Measurements from ENCODE around the gene DBN1.

The DBN1 gene

DNA sequence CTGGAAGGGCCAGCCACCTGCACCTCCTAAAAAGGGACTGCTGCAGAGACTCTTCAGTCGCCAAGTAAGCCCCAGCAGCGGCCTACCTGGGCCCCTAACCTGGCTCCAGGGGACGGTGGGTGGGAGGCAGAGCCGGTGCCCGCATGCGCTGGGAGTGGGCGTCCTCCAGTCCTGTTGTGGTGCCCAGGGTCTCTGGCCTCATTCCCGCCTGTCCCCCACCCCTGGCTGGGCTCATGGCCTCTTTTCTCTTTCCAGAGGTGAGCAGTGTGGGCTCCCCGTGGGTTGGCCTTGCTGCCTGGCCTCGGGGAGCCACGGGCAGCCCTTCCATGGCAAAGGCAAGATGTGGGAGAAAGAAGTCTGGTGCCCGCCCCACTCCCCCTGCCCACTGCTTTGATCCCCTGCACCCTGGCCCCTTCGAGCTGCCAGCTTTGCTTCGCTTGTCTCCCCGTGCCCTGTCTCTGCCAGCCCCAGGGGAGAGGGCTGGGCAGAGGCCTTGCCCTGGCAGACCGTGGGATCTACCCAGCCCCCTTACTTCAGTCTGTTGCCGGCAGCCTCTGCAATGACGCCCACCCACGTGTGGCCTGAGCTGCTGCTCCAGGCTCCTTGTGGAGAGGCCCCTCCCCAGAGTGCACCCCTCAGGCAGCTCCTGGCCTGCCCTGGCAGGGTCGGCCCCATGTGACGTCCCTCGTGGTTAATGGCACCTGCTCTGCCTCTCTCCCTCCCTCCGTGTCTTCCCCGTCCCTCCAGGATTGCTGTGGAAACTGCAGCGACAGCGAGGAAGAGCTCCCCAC lies 32.2 kb downstream of the DBN1 start:
- DNase-seq: no peak

DNA sequence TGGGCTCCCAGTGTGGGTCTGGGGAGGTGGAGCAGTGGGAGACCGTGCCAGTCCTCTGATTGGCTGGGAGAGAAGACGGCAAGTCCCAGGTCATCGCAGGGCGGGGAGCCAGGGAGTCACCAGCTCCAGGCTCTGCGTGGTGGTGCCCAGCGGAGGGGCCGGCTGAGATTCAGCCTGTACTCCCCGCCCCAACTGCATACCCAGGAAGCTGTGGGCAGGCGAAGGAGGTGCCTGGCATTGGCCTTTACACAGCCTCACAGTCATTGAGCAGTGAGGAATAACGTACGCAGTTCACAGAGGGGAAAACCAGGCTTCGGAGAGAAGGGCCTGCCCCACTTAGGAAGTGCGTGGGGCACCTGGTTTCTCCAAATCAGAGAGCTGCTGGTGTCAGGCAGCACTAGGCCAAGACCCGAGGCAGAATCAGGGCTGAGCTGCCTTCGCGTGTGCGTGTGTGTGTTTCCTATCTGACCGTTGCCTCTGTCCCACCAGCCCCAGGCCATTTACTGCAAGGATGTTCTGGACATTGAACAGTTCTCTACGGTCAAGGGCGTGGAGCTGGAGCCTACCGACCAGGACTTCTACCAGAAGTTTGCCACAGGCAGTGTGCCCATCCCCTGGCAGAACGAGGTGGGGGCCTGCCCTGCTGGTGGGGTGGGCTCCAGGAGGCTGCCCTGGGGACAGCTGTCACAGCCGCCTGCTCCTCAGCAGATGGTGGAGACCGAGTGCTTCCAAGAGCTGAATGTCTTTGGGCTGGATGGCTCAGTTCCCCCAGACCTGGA lies 33.0 kb downstream of the DBN1 start:
- no peak for DNase-seq

DNA sequence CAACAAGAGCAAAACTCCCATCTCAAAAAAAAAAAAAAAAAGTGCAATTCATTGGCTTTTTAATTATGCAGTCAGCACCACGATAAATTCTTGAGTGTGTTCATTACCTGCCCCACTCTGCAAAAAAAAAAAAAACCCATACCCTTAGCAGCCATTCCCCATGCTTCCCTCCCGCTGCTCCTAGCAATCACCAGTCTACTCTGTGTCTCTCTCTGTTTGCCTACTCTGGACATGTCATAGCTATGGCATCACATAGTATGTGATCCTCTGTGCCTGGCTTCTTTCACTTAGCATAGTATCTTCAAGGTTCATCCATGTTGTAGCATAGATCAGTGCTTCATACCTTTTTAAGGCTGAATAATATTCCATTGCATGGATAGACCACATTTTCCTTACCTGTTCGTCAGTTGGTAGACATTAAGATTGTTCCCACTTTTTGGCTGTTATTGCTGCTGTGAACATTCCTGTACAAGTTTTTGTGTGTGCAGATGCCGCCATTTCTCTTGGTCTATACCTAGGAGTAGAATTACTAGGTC lies 33.8 kb downstream of the DBN1 start:
- no peak for DNase-seq

DNA sequence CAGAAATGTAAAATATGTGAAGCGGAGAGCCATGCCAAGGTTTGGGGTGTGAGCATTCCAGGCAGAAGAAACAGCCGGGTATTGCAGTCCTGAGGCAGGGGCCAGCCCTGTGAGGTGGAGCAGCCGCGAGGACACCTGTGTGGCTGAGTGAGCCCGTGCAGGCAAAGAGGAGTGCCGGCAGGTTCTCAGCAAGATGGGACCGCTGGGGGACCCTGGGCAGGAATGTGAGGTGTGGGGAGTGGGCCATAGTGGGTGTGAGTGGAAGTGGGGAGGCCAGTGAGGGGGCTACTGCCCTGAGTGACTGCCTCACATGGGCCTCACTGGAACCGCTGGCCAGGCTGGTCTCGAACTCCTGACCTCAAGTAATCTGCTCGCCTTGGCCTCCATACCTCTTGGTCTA lies 35.0 kb downstream of the DBN1 start:
- no peak for DNase-seq

DNA sequence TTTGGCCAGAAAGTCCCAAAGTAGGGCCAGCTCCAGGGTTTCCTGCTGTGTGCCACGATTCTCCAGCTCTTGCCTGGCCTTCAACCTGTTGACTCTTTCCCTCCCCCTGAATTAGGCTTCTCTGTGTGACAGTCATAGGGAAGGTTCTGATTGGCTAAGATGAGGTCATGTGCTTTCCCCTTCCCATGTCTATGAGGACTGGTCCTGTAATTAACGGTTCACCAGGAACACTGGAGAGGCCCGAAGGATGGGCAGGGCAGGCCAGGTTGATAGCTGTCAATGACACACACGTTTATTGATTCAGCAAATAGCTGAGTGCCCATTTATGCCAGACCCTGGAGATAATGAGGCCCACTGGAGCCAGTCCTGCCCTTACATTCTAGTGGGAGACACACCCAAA lies 35.8 kb downstream of the DBN1 start:
- DNase-seq: no peak

DNA sequence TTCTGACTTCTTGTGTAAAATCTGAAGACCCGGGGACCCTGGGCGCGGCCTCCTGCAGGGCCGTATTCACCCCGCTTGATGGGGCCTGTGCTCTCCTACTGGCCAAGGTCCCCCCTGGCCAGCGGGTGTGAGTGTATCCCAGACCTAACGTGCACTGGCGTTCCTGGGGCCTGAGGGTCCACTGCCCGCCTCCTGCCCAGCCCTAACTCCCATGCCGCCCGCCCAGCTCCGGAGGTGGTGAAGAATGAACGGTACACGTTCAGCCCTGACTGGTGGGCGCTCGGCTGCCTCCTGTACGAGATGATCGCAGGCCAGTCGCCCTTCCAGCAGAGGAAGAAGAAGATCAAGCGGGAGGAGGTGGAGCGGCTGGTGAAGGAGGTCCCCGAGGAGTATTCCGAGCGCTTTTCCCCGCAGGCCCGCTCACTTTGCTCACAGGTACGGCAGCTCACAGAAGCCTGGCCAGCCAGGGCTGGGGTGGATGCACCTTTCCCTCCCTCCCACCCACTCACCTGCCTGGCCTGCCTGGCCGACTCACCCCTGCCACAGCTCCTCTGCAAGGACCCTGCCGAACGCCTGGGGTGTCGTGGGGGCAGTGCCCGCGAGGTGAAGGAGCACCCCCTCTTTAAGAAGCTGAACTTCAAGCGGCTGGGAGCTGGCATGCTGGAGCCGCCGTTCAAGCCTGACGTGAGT lies 37.4 kb downstream of the DBN1 start:
- no peak for DNase-seq

DNA sequence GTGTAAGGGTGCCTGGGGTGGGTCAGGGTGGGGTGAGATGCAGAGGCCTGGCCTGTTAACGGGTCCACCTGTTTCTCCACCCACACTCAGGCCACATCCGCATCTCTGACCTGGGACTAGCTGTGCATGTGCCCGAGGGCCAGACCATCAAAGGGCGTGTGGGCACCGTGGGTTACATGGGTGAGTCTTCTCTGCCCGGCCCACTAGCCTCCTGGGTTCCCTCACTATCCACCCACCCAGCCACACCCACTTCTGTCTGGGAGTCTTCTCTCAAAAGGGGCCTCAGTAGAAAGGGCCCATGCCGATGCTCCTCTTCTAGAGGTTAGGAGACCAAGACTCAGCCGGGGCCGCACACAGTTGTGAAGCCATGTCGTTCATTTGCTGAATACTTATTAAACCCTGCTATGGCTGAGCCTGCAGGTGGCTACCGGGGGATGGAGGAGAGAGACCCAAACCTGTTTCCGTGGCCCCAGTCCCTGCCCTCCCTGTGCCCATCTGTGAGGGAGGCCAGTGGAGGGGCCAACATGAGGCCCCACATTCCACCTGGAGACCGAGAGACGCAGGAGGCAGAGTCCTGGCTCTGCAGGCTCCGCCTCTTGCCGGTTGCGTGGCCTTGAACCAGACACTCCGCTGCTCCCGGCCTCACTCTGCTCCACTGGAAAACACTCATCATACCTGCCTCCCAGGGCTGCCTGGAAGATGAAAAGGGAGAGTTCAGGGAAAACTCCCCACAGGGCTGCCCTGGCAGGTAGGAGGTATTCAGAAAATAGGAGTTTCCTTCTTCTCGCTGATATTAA lies 38.3 kb downstream of the DBN1 start:
- no peak for DNase-seq

DNA sequence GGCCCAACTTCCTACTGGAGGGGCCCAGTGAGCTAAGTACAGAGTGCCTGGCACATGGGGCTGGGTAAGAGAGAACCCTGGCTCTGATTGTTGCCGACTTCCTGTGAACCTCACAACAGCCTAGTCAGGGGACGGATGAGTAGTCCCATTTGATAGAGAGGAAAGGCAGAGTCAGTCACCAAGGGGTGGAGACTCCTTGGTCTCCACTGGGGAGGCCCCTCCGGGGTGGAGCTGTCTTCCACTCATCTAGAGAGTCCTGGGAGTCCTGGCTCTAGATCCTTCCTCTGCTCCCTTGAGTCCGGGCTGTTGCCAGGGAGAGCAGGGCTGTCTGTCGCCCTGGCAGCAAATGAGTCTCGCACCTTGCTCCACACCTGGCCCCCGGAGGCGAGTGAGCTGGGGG lies 39.0 kb downstream of the DBN1 start:
- no peak for DNase-seq

DNA sequence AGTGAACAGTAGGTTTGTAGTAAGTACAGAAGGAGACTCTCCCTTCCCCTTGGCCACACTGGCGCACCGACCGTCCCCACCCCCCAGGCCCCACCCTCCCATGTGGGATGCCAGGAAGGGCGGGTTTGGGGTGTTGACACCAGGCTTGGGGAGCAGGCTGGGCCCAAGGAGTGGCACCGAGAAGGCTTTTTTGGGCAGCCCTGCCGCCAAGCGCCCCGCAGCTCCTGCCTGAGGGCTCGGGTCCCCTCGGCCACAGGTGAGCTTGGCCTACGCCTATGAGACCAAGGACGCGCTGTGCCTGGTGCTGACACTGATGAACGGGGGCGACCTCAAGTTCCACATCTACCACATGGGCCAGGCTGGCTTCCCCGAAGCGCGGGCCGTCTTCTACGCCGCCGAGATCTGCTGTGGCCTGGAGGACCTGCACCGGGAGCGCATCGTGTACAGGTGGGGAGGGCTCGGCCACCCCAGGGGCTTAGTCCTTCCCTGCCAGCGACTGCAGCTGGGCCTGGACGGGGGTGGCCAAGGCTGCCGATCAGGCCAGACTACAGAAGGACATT lies 39.7 kb downstream of the DBN1 start:
- no peak for DNase-seq

DNA sequence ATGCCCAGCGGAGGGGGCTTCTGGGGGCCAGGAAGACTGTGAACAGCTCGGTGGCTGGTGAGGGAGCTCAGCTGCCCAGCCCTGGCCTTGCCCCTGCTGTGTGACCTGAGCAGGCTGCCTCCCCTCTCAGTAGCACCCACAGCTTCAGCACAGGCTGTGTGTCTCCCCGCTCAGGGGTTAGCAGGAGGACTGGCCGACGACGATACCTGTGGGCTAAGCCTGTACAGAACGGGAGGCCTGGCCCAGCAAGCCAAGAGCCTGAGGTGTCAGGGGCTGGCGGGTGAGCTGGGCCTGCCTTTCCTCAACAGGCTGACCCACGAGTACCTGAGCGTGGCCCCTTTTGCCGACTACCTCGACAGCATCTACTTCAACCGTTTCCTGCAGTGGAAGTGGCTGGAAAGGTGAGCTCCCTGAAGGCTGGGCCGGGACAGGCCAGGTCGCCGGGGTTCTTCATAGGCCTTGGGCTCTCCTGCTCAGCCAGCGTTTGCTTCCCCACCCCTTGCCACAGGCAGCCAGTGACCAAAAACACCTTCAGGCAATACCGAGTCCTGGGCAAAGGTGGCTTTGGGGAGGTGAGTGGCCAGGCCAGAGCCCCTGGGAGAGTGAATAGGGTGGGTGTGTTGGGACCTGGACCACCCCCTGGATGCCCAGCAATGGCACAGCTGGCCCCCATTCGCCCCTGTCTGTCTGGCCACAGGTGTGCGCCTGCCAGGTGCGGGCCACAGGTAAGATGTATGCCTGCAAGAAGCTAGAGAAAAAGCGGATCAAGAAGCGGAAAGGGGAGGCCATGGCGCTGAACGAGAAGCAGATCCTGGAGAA lies 40.4 kb downstream of the DBN1 start:
- DNase-seq: no peak

DNA sequence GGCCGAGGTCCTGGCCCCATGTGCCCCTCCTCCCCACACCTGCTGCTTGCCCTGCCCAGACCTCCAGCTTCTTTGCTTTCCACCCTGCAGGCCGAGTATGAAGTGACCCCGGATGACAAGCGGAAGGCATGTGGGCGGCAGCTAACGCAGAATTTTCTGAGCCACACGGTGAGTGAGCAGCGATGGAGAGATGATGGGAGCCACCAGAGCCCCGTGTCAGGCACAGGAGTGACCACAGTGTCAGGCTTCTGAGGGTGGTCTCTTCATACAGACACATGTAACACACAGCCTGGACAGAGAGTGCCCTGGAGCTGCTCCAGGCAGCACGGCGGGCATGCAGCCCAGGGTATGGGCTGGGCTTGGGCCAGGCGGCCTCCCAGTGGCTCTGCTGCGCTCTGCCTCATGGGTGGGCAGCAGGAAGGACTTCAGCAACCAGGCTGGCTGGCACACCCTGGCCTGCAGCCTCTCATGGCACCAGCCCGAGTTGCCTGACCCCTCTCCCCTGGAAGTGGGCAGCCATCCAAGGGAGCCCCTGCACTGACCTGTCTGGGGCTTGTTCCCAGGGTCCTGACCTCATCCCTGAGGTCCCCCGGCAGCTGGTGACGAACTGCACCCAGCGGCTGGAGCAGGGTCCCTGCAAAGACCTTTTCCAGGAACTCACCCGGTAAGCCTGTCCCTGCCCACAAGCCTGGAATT lies 41.1 kb downstream of the DBN1 start:
- DNase-seq: no peak

DNA sequence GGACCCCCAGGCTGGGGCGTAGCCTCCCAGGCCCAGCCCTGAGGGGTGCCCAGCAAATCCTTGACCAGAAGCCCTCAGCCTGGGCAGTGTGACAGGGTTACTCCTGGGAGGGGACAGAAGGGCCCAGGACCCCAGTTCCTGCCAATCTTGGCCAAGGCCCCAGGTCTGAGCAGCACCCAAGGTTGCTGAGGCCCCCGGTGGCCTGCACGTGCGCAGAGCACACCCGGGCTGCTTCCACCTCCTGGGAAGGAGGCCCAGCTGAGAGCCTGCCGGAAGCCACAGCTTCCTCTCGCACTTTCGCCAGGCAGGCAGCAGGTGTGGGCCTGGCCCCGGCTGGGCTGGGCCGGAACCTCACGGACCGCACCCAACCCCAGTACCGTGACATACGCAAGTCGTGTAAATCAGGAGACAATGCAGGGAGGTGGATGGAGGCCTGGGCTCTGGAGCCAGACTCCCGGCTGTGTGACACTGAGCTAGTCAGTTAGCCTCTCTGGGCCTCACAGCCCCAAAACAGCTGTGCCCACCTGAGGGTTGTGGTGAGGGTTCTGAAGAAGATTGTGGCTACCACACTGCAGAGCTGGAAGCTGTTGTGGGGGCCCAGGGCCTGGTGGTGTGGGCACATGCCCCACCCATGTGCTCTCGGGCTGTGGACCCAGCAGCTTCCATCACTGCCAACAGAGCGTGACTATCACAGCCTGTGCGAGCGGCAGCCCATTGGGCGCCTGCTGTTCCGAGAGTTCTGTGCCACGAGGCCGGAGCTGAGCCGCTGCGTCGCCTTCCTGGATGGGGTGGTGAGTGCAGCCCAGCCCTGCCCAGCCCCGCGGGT lies 41.9 kb downstream of the DBN1 start:
- DNase-seq: no peak

DNA sequence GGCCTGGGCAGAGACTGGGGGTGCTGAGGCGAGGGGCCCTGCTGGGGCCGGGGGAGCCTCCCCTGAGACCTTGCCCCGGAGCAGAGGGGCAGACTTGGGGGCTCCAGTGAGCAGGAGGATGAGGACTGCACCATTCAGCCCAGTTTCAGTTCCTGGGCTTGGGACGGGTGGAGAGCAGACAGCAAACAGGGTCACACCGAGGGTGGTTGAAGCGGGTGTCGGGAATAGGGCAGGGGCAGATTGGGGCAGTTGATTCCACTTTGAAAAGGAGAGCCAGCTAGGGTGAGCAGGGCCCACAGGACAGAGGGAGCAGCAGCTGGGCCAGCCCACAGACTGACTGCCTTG lies 42.5 kb downstream of the DBN1 start:
- no peak for DNase-seq

DNA sequence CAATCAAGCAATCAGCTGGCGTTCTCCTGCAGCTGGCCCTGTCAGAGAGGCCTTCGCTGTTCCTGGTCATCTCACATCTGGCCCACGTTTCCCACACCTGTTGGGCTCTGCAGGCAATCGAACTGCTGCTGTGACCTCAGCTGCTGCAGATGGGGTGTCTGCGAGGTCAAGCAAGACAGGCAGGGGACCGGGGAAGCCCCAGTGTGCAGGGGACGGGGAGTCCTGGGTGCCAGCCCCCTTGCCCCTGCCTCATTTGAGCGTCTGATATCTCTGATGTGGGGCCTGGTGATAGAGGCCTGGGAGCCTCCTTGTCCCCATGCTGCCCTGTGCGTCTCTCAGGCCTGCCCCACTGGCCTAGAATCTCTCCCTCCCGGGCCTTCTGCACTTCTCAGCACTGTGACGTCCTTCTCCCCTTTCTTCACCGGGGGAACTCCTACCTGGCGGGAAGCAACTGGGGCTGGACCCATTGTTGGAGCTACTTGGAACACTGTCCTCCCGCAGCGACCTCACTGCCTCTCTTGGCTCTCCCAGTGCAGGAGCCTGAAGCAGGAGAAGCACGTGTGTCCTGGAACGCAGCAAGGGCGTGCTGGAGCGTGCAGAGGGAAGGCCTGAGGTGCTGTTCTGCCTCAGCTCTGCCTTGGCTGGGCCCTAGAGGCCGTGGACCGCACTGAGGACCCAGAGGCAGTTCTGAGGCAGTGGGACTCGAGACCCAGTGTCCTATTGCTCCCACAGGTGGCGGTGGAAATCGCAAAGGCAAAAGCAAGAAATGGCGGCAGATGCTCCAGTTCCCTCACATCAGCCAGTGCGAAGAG lies 43.1 kb downstream of the DBN1 start:
- no peak for DNase-seq

DNA sequence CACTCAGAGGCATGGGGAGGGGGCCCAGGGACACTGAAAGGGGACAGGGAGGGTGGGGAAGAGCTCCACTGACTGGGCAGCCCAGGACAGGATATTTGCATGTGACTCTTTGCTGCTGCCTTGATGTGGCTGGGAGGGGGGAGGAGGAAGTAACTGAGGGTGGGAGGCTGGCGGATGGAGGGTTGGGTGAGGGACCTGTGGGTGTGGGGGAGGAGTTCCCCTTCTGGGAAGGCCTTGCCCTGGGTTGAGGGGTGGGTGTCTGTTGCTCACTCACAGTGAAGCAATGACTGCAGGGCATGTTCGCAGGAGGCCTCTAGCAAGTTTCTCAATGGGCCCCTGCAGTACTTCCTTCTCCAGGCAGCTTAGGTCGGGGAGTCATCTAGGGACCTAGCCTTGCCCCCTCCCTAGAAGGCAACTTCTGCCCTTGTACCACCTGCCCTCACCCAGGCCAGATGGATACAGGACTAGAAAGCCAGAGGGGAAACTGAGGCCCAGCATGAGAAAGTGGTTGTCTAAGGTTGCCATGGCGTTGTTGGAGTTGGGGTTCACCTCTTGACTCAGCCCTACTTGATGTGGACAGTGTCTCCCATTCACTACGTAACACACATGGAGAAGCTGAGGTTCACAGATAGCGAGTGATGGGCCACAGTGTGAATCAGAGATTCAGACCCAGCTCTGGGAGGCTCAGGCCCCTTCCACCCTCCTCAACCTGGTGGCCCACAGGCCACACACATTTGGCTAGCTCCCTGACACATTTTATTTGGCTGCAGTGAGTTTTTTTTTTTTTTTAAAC lies 44.0 kb downstream of the DBN1 start:
- DNase-seq: no peak

DNA sequence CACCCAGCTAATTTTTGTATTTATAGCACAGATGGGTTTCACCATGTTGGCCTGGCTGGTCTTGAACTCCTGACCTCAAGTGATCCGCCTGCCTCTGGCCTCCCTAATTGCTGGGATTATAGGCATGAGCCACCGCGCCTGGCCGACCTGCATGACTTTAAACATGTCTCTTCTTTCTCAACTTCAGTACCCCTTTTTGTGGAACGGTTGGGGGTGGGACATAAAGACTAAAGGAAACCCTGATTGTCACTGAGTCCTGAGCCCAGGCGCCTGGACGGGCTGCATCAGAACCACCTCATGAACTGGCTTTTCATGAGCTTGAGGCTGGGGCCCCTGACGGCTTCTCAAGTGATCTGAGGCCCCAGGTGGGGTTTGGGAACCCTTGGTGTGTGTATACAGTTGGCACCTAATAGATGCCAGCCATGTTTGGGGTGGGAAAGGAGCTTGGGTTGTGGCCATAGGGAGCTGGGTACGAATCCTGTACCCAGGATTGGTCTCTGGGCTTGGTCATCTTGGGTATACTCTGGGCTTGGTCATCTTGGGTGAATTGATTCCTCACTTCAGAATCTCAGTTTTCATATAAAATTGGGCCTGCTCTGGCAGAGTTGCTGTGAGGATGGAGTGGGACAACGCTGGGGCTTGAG lies 44.7 kb downstream of the DBN1 start:
- DNase-seq: no peak

DNA sequence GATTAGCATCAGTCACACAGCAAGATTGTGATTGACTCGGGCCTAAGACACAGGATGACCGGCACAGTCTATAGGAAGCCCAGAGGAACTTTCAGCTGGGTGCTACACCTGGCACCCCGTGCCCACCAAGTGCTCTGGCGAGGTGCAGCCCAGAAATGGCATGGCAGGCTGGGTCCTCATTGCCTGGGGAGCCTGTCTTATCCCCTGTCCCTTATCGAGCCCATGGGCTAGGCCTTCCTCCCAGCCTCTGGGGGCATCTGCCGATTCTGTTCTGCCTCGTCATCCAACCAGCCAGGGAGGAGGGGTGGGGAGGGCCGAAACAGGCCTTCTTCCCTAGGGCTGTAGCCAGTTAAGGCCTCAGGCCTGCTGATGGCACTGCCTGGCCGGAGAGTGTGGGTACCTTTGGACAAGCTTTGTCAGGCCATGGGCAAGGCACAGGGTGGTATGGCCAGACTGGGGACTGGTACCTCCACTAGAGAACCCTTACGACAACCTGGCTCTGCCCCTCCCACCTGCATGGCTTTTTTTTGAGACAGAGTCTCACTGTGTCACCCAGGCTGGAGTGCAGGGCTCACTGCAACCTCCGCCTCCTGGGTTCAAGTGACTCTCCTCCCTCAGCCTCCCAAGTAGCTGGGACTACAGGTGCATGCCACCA lies 45.4 kb downstream of the DBN1 start:
- no peak for DNase-seq
